Pancreas (tissue), 10 donors: Measurements from ENCODE around the gene SYNGR1. TPM values are rescaled to one million over a fixed set of nuclear protein-coding genes. Genes with fewer than 3 reads are reported as not detected.
"Not testable (repeated sequence)": the region's sequence is repeated elsewhere in the genome, so short reads cannot be mapped to it uniquely, and the experiment has no call there.

Experiments
- ATAC-seq, 4 donors: fragments of 200-7000 bp; cut with Tn5 transposase; one replicate each; pipeline versions ENCODE4 v1.8.0 to v1.9.1; 2020; ENCODE audit warnings: mild to moderate bottlenecking in 4 of 4, moderate library complexity in 4 of 4
- DNase-seq, 6 donors: peaks; one replicate each; pipeline ENCODE4 v3.0.0-alpha.2; 2020
- FAIRE-seq: peaks from 2 replicates; lab custom pipeline; 2012; peaks lifted over from hg19 to GRCh38; lab: Jason Lieb, UNC
- H3K27ac ChIP-seq, 4 donors: fragments of 200-600 bp; sonication (generic); 1 replicate in 3 of 4; 2 replicates in 1 of 4; pipeline versions ENCODE4 v1.5.0 to v1.8.0; 2020
- H3K27me3 ChIP-seq, 4 donors: fragments of 200-600 bp; one replicate each; pipeline ENCODE4 v1.8.0; 2021
- H3K36me3 ChIP-seq, 3 donors: fragments of 200-600 bp; sonication (generic) in 1 of 3; one replicate each; pipeline versions ENCODE4 v1.5.0 to v1.8.0; 2020 to 2021
- H3K4me1 ChIP-seq, 3 donors: fragments of 200-600 bp; one replicate each; pipeline ENCODE4 v1.8.0; 2021
- H3K4me3 ChIP-seq, 4 donors: fragments of 200-600 bp; sonication (generic) in 2 of 4; one replicate each; pipeline versions ENCODE4 v1.5.0 to v1.8.0; 2020 to 2021
- H3K9me3 ChIP-seq, 4 donors: fragments of 200-600 bp; one replicate each; pipeline ENCODE4 v1.8.0; 2021
- CTCF ChIP-seq, 4 donors: fragments of 200-600 bp; sonication (generic) in 3 of 4; IDR thresholded peaks; one replicate each; pipeline versions ENCODE4 v1.5.0 to v1.8.0; 2021; ENCODE audit warnings: antibody characterized with exemption in 4 of 4
- WGBS, 2 donors: extraction: QIAGEN DNeasy Blood & Tissue Kit; methylation state at CpG; one replicate each; pipeline ENCODE4 v1.1.7; 2013; 5-methylcytosine and 5-hydroxymethylcytosine counted together
- intact Hi-C, 3 donors: fragments of 100-400 bp; cut with DNase I; formaldehyde crosslinking; loops; one replicate each; pipeline versions ENCODE4 v1.11.1 to v1.14.2; 2022
- polyA plus RNA-seq, 2 donors: library from polyadenylated mRNA; stranded (reverse); fragments of 200-250 nt; gene quantifications; one replicate each; pipeline ENCODE4 v1.2.3, GENCODE V29; 2013
- total RNA-seq, 6 donors: library from RNA; stranded (reverse); fragmentation: NEBNext Ultra II Directional in 4 of 6; extraction: Animal tissue kit (Norgen Biotek cat#: 25700) in 4 of 6; gene quantifications; one replicate each; pipeline versions ENCODE4 v1.2.1 to v1.2.4, GENCODE V29; 2021 to 2023
- donor health status: healthy with polysubstance abuse.
- donor health status: DM: no; HTN: no; CAD: no; lungs with moderate emphysema.
- donor health status: DM: no; HTN: no; CAD: no.
- donor health status: control.
- donor health status: control.
- donor health status: Bipolar disorder and iron deficiency.
- donor health status: DM: yes; HTN: yes; CAD: no.
- donor health status: DM: no; HTN: no; CAD: no.
- donor health status: DM: no; HTN: no; CAD: no.
- donor health status: DM: yes; HTN: yes; CAD: no.

Gene SYNGR1
- total and polyA plus RNA-seq, 8 donors = 12.2 to 26.8 (median 16.5) TPM

- Histone ChIP-seq H3K27ac (no peak overlapping the region), H3K4me3 (no peak overlapping the region), H3K27me3 (no peaks in the 10 kb centered on the region), H3K36me3 (no peaks in the 10 kb centered on the region), H3K9me3 (no peaks in the 10 kb centered on the region), H3K4me1 (peaks cover 0 to 3% (median 0%) of the 10 kb centered on the region in 3 donors)
- ATAC-seq (peak in 3 of 4 donors; percentile 17 to 44 (median 42)), DNase-seq (peak in 1 of 6 donors; percentile 36), FAIRE-seq (no peak)
- TF ChIP-seq CTCF (IDR thresholded peaks at IDR 0.05) = no peak
- WGBS, 2 donors = 82 to 83% methylated on average over 28 of the region's 28 CpGs
- intact Hi-C loops = no loop called here
These were observed 55.7 kb downstream of the SYNGR1 start for GRCh38 chr22:39405346-39406085.

- H3K4me1 ChIP-seq = no peaks in the 10 kb centered on the region
- ATAC-seq = peak in 1 of 4 donors; percentile 47
These were observed 58.4 kb downstream of the SYNGR1 start for GRCh38 chr22:39408173-39408572.

GRCh38 chr22:39408807-39409206, 59.0 kb downstream of the SYNGR1 start:
- no peak overlapping the region for H3K4me3 ChIP-seq
- 80 to 88% methylated on average over 1 of the region's 1 CpG for WGBS, 2 donors
- H3K27ac ChIP-seq = no peak overlapping the region
- H3K36me3 ChIP-seq = no peaks in the 10 kb centered on the region
- no peaks in the 10 kb centered on the region for H3K4me1 ChIP-seq
- no peaks in the 10 kb centered on the region for H3K9me3 ChIP-seq
- FAIRE-seq (no peak), DNase-seq (no peak), ATAC-seq (no peak)
- no peak for TF ChIP-seq CTCF (IDR thresholded peaks at IDR 0.05)
- intact Hi-C loops = no loop called here
- H3K27me3 ChIP-seq = no peaks in the 10 kb centered on the region

More at GRCh38 chr22:39408173-39408572, 58.4 kb downstream of the SYNGR1 start:
- Histone ChIP-seq H3K36me3 (no peaks in the 10 kb centered on the region), H3K4me3 (no peak overlapping the region), H3K9me3 (no peaks in the 10 kb centered on the region), H3K27me3 (no peaks in the 10 kb centered on the region), H3K27ac (no peak overlapping the region)
- FAIRE-seq (no peak), DNase-seq (no peak)
- no peak for TF ChIP-seq CTCF (IDR thresholded peaks at IDR 0.05)
- 82 to 83% methylated on average over 11 of the region's 11 CpGs for WGBS, 2 donors
- intact Hi-C loops = no loop called here

- no peaks in the 10 kb centered on the region for H3K9me3 ChIP-seq
- H3K27me3 ChIP-seq = no peaks in the 10 kb centered on the region
- no peak overlapping the region for H3K27ac ChIP-seq
- DNase-seq = peak in 1 of 6 donors; percentile 11
- WGBS, 2 donors = 94 to 95% methylated on average over 11 of the region's 11 CpGs
- H3K36me3 ChIP-seq = no peaks in the 10 kb centered on the region
- no peak for ATAC-seq
- H3K4me3 ChIP-seq = no peak overlapping the region
- intact Hi-C loops = no loop called here
- FAIRE-seq = no peak
- TF ChIP-seq CTCF (IDR thresholded peaks at IDR 0.05) = no peak
- no peaks in the 10 kb centered on the region for H3K4me1 ChIP-seq
These were observed 59.8 kb downstream of the SYNGR1 start for GRCh38 chr22:39409516-39410029.

GRCh38 chr22:39410264-39410663, 60.5 kb downstream of the SYNGR1 start:
- H3K4me3 ChIP-seq = no peak overlapping the region
- DNase-seq (no peak), ATAC-seq (peak in 1 of 4 donors; percentile 13), FAIRE-seq (no peak)
- no peaks in the 10 kb centered on the region for H3K27me3 ChIP-seq
- H3K36me3 ChIP-seq = no peaks in the 10 kb centered on the region
- TF ChIP-seq CTCF (IDR thresholded peaks at IDR 0.05) = no peak
- intact Hi-C loops = no loop called here
- WGBS, 2 donors = 89 to 91% methylated on average over 4 of the region's 4 CpGs
- H3K4me1 ChIP-seq = no peaks in the 10 kb centered on the region
- no peaks in the 10 kb centered on the region for H3K9me3 ChIP-seq
- H3K27ac ChIP-seq = no peak overlapping the region

- H3K9me3 ChIP-seq, H3K4me3 ChIP-seq, ATAC-seq, H3K36me3 ChIP-seq, FAIRE-seq, H3K27me3 ChIP-seq, H3K27ac ChIP-seq, H3K4me1 ChIP-seq, intact Hi-C loops: not testable (repeated sequence)
- peak in 1 of 6 donors; percentile 12 for DNase-seq
- WGBS, 2 donors = 85 to 91% methylated on average over 11 of the region's 11 CpGs
These were observed 62.1 kb downstream of the SYNGR1 start for GRCh38 chr22:39411828-39412365.

GRCh38 chr22:39413204-39413603, 63.4 kb downstream of the SYNGR1 start:
- FAIRE-seq, H3K27me3 ChIP-seq, DNase-seq, ATAC-seq, H3K27ac ChIP-seq, H3K4me3 ChIP-seq, H3K4me1 ChIP-seq, intact Hi-C loops, H3K9me3 ChIP-seq: not testable (repeated sequence)
- peaks cover 0 to 16% (median 8%) of the 10 kb centered on the region in 3 donors for H3K36me3 ChIP-seq
- 91% methylated on average over 7 of the region's 7 CpGs for WGBS, 2 donors
